Adrenal gland (tissue), 12 donors: ENCODE results near the gene INS. TPM values are rescaled to one million over a fixed set of nuclear protein-coding genes. Genes with fewer than 3 reads are reported as not detected.

Source experiments
- DNase-seq, 7 donors: peaks; one replicate each; pipeline ENCODE4 v3.0.0-alpha.2; 2019 to 2020
- H3K27ac ChIP-seq, 5 donors: fragments of 200-600 bp; sonication (generic) in 4 of 5; 1 replicate in 3 of 5; 2 replicates in 2 of 5; pipeline versions ENCODE4 v1.5.1 to v1.8.0; 2016 to 2020; ENCODE audit warnings: mild to moderate bottlenecking in 1 of 5
- H3K27me3 ChIP-seq: fragments of 200-600 bp; 2 replicates; pipeline ENCODE4 v1.8.0; 2021
- H3K36me3 ChIP-seq, 2 donors: fragments of 200-600 bp; replicated peaks in 1 of 2; 1 replicate in 1 of 2; 2 replicates in 1 of 2; pipeline versions ENCODE4 v1.5.1 to v1.8.0; 2018 to 2022
- H3K4me1 ChIP-seq, 2 donors: fragments of 200-600 bp; replicated peaks in 1 of 2; 1 replicate in 1 of 2; 2 replicates in 1 of 2; pipeline versions ENCODE4 v1.5.1 to v1.8.0; 2018 to 2021
- H3K4me3 ChIP-seq, 4 donors: fragments of 200-600 bp; sonication (generic) in 3 of 4; one replicate each; pipeline ENCODE4 v1.5.1; 2016 to 2018
- H3K9me3 ChIP-seq, 3 donors: fragments of 200-600 bp; sonication (generic) in 1 of 3; replicated peaks in 1 of 3; 1 replicate in 2 of 3; 2 replicates in 1 of 3; pipeline versions ENCODE4 v1.5.1 to v1.8.0; 2016 to 2021
- CTCF ChIP-seq, 6 experiments: fragments of 450-650 bp in 4 of 6; fragments of 200-600 bp in 2 of 6; sonication (generic) in 1 of 6; IDR thresholded peaks; 1 replicate in 5 of 6; 2 replicates in 1 of 6; pipeline versions ENCODE4 v1.5.1 to v1.8.0; 2016 to 2021; ENCODE audit warnings: antibody characterized with exemption in 6 of 6, mild to moderate bottlenecking in 2 of 6, moderate library complexity in 1 of 6
- POLR2A ChIP-seq, 2 donors: fragments of 450-650 bp; IDR thresholded peaks; one replicate each; pipeline ENCODE4 v1.6.1; 2017; ENCODE audit warnings: antibody characterized with exemption in 2 of 2, mild to moderate bottlenecking in 2 of 2, moderate library complexity in 1 of 2
- WGBS, 4 donors: extraction: QIAGEN DNeasy Blood & Tissue Kit in 2 of 4; methylation state at CpG; one replicate each; pipeline versions ENCODE4 v1.1.5 to v1.1.7; 2013 to 2017; 5-methylcytosine and 5-hydroxymethylcytosine counted together
- intact Hi-C, 2 donors: fragments of 100-400 bp; cut with DNase I; formaldehyde crosslinking; loops; one replicate each; pipeline versions ENCODE4 v1.14.1 to v1.15.0; 2022 to 2023
- polyA plus RNA-seq, 3 donors: library from polyadenylated mRNA; stranded (reverse); fragments of 200-250 nt in 2 of 3; fragments of 350-450 nt in 1 of 3; fragmentation: Illumina TruSeq in 1 of 3; extraction: RNeasy Lipid Tissue Mini Kit (QIAGEN cat#74804) in 1 of 3; gene quantifications; one replicate each; pipeline ENCODE4 v1.2.3, GENCODE V29; 2013 to 2014
- total RNA-seq, 9 donors: library from RNA; depleted of rRNA in 4 of 9; stranded (reverse); fragments of >200 nt in 4 of 9; fragments of 120-200 nt in 1 of 9; fragmentation: NEBNext Ultra II Directional in 1 of 9; extraction: Animal tissue kit (Norgen Biotek cat#: 25700) in 1 of 9; gene quantifications; one replicate each; pipeline versions ENCODE4 v1.1.0 to v1.2.4, GENCODE V29; 2013 to 2023
- donor health status: healthy with polysubstance abuse.
- donor health status: Bipolar disorder and iron deficiency.
- donor health status: DM: yes; HTN: yes; CAD: no.
- donor health status: DM: no; HTN: no; CAD: no.
- donor health status: DM: no; HTN: no; CAD: no.
- donor health status: DM: yes; HTN: yes; CAD: no.

The INS gene
- total and polyA plus RNA-seq, 12 donors: 0.72 to 45.2 (median 6.5) TPM; not detected in 8

GRCh38 chr11:2136209-2136951 lies 24.6 kb downstream of the INS start:
- H3K27ac ChIP-seq: no peak overlapping the region
- no peaks in the 10 kb centered on the region for H3K4me1 ChIP-seq
- H3K9me3 ChIP-seq: no peaks in the 10 kb centered on the region
- DNase-seq: no peak
- no peaks in the 10 kb centered on the region for H3K36me3 ChIP-seq
- WGBS, 4 donors: 53 to 77% (median 67%) methylated on average over 13 to 24 of the region's 24 CpGs
- intact Hi-C loops: no loop called here
- H3K4me3 ChIP-seq: no peak overlapping the region
- H3K27me3 ChIP-seq: peaks cover 48% of the 10 kb centered on the region
- TF ChIP-seq POLR2A (IDR thresholded peaks at IDR 0.05) (no peak), CTCF (IDR thresholded peaks at IDR 0.05) (no peak)

- H3K4me3 ChIP-seq: no peak overlapping the region
- TF ChIP-seq POLR2A (IDR thresholded peaks at IDR 0.05) (no peak), CTCF (IDR thresholded peaks at IDR 0.05) (no peak)
- 64 to 82% (median 74%) methylated on average over 12 to 14 of the region's 14 CpGs for WGBS, 4 donors
- peak in 1 of 7 donors; percentile 56 for DNase-seq
- peaks cover 42% of the 10 kb centered on the region for H3K27me3 ChIP-seq
- H3K27ac ChIP-seq: no peak overlapping the region
- H3K36me3 ChIP-seq: no peaks in the 10 kb centered on the region
- no peaks in the 10 kb centered on the region for H3K9me3 ChIP-seq
- intact Hi-C loops: no loop called here
- no peaks in the 10 kb centered on the region for H3K4me1 ChIP-seq
Observed at GRCh38 chr11:2135648-2136201, 25.3 kb downstream of the INS start.

GRCh38 chr11:2135018-2135569 lies 25.9 kb downstream of the INS start:
- Histone ChIP-seq H3K27me3 (peaks cover 35% of the 10 kb centered on the region), H3K4me1 (no peaks in the 10 kb centered on the region), H3K27ac (no peak overlapping the region), H3K36me3 (no peaks in the 10 kb centered on the region), H3K4me3 (no peak overlapping the region), H3K9me3 (no peaks in the 10 kb centered on the region)
- WGBS, 4 donors: 68 to 81% (median 76%) methylated on average over 15 to 26 of the region's 26 CpGs
- intact Hi-C loops: no loop called here
- TF ChIP-seq CTCF (IDR thresholded peaks at IDR 0.05) (no peak), POLR2A (IDR thresholded peaks at IDR 0.05) (no peak)
- no peak for DNase-seq

- no peak for DNase-seq
- 65 to 76% (median 66%) methylated on average over 19 of the region's 19 CpGs for WGBS, 4 donors
- intact Hi-C loops: no loop called here
- no peak for TF ChIP-seq CTCF (IDR thresholded peaks at IDR 0.05)
- TF ChIP-seq POLR2A (IDR thresholded peaks at IDR 0.05): no peak
- H3K4me3 ChIP-seq: no peak overlapping the region
- H3K36me3 ChIP-seq: no peaks in the 10 kb centered on the region
- H3K9me3 ChIP-seq: no peaks in the 10 kb centered on the region
- no peak overlapping the region for H3K27ac ChIP-seq
- H3K27me3 ChIP-seq: peaks cover 28% of the 10 kb centered on the region
- no peaks in the 10 kb centered on the region for H3K4me1 ChIP-seq
Observed at GRCh38 chr11:2134022-2135010, 26.7 kb downstream of the INS start.
